GM06990 (cell line): Measurements from ENCODE around the gene IFT57.

Experiments used
- DNase-seq: peaks from one replicate; pipeline ENCODE4 v3.0.0-alpha.2; 2011; ENCODE audit not compliant: insufficient read length; ENCODE audit errors: extremely low read depth
- H3K27me3 ChIP-seq: replicated peaks from 2 replicates; pipeline ENCODE4 v1.6.0; 2011; ENCODE audit warnings: low read length; ENCODE audit not compliant: control insufficient read depth, insufficient read depth
- H3K36me3 ChIP-seq: 2 replicates; pipeline ENCODE4 v1.5.1; 2011; ENCODE audit warnings: low read length; ENCODE audit not compliant: control insufficient read depth, insufficient read depth
- H3K4me3 ChIP-seq: replicated peaks from 2 replicates; pipeline ENCODE4 v1.5.1; 2011; ENCODE audit warnings: low read depth, mild to moderate bottlenecking, control low read depth, low read length
- CTCF ChIP-seq: IDR thresholded peaks from 2 replicates; pipeline ENCODE4 v1.5.1; 2011; ENCODE audit warnings: low read length, control low read depth, mild to moderate bottlenecking, inconsistent platforms; ENCODE audit not compliant: insufficient read depth, poor library complexity, severe bottlenecking

The IFT57 gene

GRCh38 chr3:108200578-108200977 is 21.6 kb downstream of the IFT57 start:
- Histone ChIP-seq H3K36me3 (no peaks in the 10 kb centered on the region), H3K4me3 (no peak overlapping the region), H3K27me3 (no peaks in the 10 kb centered on the region)
- no peak for DNase-seq
- TF ChIP-seq CTCF = no peak

- Histone ChIP-seq H3K4me3 (no peak overlapping the region), H3K27me3 (no peaks in the 10 kb centered on the region), H3K36me3 (no peaks in the 10 kb centered on the region)
- DNase-seq = no peak
- TF ChIP-seq CTCF = no peak
Measured at GRCh38 chr3:108200024-108200423, 22.2 kb downstream of the IFT57 start.

DNA sequence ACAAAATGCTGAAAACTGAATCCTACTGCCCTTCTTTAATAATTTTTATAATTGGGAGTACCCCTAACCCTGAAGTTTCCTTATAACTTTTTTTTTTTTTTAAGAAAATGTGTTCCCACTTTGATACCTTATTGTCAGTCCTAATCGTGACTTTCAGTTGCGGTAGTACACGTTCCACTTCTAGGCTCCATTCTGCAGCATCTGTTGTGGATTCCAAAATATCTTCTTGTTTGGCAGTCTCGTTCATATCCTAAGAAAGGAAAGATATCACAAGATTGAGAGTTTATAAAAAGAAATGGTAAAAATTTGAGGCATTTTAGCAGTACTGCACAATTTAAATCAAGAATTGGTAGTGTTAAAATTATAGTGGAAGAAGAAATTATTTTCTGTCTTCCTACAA is 30.8 kb downstream of the IFT57 start:
- no peak for DNase-seq
- TF ChIP-seq CTCF = no peak
- Histone ChIP-seq H3K4me3 (no peak overlapping the region), H3K36me3 (peaks cover 2% of the 10 kb centered on the region), H3K27me3 (no peaks in the 10 kb centered on the region)

DNA sequence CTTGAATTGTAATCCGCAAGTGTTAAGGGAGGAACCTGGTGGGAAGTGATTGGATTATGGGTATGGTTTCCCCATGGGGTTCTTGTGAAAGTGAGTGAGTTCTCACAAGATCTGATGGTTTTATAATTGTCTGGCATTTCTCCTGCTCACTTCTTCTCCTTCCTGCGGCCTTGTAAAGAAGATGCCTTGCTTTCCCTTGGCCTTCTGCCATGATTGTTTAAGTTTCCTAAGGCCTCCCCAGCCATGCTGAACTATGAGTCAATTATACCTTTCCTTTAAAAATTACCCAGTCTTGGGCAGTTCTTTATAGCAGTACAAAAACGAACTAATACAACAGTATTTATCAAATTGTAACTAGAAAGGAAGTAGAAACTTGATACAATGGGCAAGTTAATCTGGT is 31.9 kb downstream of the IFT57 start:
- no peak for TF ChIP-seq CTCF
- Histone ChIP-seq H3K27me3 (no peaks in the 10 kb centered on the region), H3K36me3 (peaks cover 2% of the 10 kb centered on the region), H3K4me3 (no peak overlapping the region)
- DNase-seq = no peak

GRCh38 chr3:108189440-108189839 is 32.8 kb downstream of the IFT57 start:
- TF ChIP-seq CTCF = no peak
- Histone ChIP-seq H3K36me3 (peaks cover 2% of the 10 kb centered on the region), H3K27me3 (no peaks in the 10 kb centered on the region), H3K4me3 (no peak overlapping the region)
- DNase-seq = no peak

- Histone ChIP-seq H3K4me3 (no peak overlapping the region), H3K36me3 (peaks cover 2% of the 10 kb centered on the region), H3K27me3 (no peaks in the 10 kb centered on the region)
- no peak for DNase-seq
- no peak for TF ChIP-seq CTCF
Measured at GRCh38 chr3:108185536-108185935, 36.7 kb downstream of the IFT57 start.
